ENCODE measurements around the gene RTKN. TPM values are rescaled to one million over a fixed set of nuclear protein-coding genes. Genes with fewer than 3 reads are reported as not detected.
A peak's percentile ranks its signal among the peaks of the same experiment; 100 is the strongest.

RTKN gene
- total and polyA plus RNA-seq, 2 of the 13 experiments (the other 11 are each of a cell fraction or from before 2014, with no cell fraction given), result 159 to 166 TPM

GRCh38 chr2:74454654-74455511 lies 13.1 kb upstream of the RTKN start, which contains the start of gene INO80B (continued):
- TF ChIP-seq FOXP4 (CRISPR knock-in tag; IDR thresholded peaks at IDR 0.05), result peak; percentile 70
- peak; percentile 95; the same call in 1 of the 2 replicates for TF ChIP-seq CAMTA2 (CRISPR knock-in tag; IDR thresholded peaks at IDR 0.05; ENCODE audit: borderline replicate concordance)
- no peak for TF ChIP-seq ADNP (CRISPR knock-in tag; IDR thresholded peaks at IDR 0.05)
- peak; percentile 88 for TF ChIP-seq ZSCAN25 (CRISPR knock-in tag; IDR thresholded peaks at IDR 0.05)
- TF ChIP-seq CBX5 (CRISPR knock-in tag; IDR thresholded peaks at IDR 0.05; ENCODE audit: borderline replicate concordance), result peak; percentile 99
- TF ChIP-seq ZNF569 (CRISPR knock-in tag; IDR thresholded peaks at IDR 0.05; ENCODE audit: borderline replicate concordance), result 0 out of 2 replicates have a peak, but pooled peaks have one; percentile 30
- peak; percentile 57 for TF ChIP-seq POLR2AphosphoS5 (IDR thresholded peaks at IDR 0.05; ENCODE audit: low read depth, low read length)
- TF ChIP-seq SCMH1 (CRISPR knock-in tag; IDR thresholded peaks at IDR 0.05; ENCODE audit: borderline replicate concordance), result no peak
- TF ChIP-seq, protein P1, sequence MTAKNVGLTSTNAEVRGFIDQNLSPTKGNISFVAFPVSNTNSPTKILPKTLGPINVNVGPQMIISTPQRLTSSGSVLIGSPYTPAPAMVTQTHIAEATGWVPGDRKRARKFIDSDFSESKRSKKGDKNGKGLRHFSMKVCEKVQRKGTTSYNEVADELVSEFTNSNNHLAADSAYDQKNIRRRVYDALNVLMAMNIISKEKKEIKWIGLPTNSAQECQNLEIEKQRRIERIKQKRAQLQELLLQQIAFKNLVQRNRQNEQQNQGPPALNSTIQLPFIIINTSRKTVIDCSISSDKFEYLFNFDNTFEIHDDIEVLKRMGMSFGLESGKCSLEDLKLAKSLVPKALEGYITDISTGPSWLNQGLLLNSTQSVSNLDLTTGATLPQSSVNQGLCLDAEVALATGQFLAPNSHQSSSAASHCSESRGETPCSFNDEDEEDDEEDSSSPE (CRISPR knock-in tag; IDR thresholded peaks at IDR 0.05), result peak; percentile 74
- TF ChIP-seq ZNF784 (CRISPR knock-in tag; IDR thresholded peaks at IDR 0.05; ENCODE audit: borderline replicate concordance), result peak; percentile 94
- peak; percentile 90; the same call in 1 of the 2 replicates for TF ChIP-seq PCBP1 (IDR thresholded peaks at IDR 0.05; ENCODE audit: borderline replicate concordance, low read depth, low read length)
- TF ChIP-seq U2AF2 (IDR thresholded peaks at IDR 0.05; ENCODE audit: low read depth, low read length), result peak; percentile 82
- TF ChIP-seq MED8 (CRISPR knock-in tag; IDR thresholded peaks at IDR 0.05; ENCODE audit: insufficient replicate concordance), result peak; percentile 57
- TF ChIP-seq ZBTB38 (CRISPR knock-in tag; IDR thresholded peaks at IDR 0.05), result peak; percentile 84
- peak; percentile 99 for TF ChIP-seq HOXA3 (CRISPR knock-in tag; IDR thresholded peaks at IDR 0.05)
- TF ChIP-seq MLLT10 (CRISPR knock-in tag; IDR thresholded peaks at IDR 0.05), result no peak
- TF ChIP-seq CCAR2 (optimal IDR thresholded peaks at IDR 0.05; ENCODE audit: low read depth, low read length), result peak; percentile 81
- TF ChIP-seq MXI1 (IDR thresholded peaks at IDR 0.05; ENCODE audit: borderline replicate concordance, low read depth, low read length), result peak; percentile 98; the same call in 2 of the 3 replicates
- peak; percentile 41; the same call in 1 of the 2 replicates for TF ChIP-seq ZNF431 (CRISPR knock-in tag; IDR thresholded peaks at IDR 0.05; ENCODE audit: borderline replicate concordance, low read depth)
- peak; percentile 90; the same call in 1 of the 2 replicates for TF ChIP-seq ZFP90 (CRISPR knock-in tag; IDR thresholded peaks at IDR 0.05; ENCODE audit: borderline replicate concordance)
- no peak for TF ChIP-seq RBFOX2 (IDR thresholded peaks at IDR 0.05; ENCODE audit: low read depth, low read length)
- no peak for TF ChIP-seq ETS1 (CRISPR knock-in tag; IDR thresholded peaks at IDR 0.05)
- 0 out of 2 replicates have a peak, but pooled peaks have one; percentile 34 for TF ChIP-seq ZIK1 (CRISPR knock-in tag; IDR thresholded peaks at IDR 0.05; ENCODE audit: borderline replicate concordance, low read depth)
- no peak for TF ChIP-seq EEA1 (CRISPR knock-in tag; IDR thresholded peaks at IDR 0.05; ENCODE audit: borderline replicate concordance)
- TF ChIP-seq KLF9 (CRISPR knock-in tag; IDR thresholded peaks at IDR 0.05; ENCODE audit: low read depth), result peak; percentile 100
